GM19395 (cell line): Measurements from ENCODE around the gene TGDS.

Source experiments
- ATAC-seq: cut with Tn5 transposase; IDR thresholded peaks from one replicate; pipeline ENCODE4 v1.9.1; 2021; ENCODE audit warnings: mild to moderate bottlenecking, moderate library complexity; ENCODE audit not compliant: unreplicated experiment

TGDS gene

GRCh38 chr13:94601446-94602431, 5.8 kb upstream of the TGDS start, which contains the start of gene GPR180:
Gene GPR180, plus strand, starts transcription at chr13:94601857. Its CDS starts 71 bp downstream, at chr13:94601928.
- ATAC-seq: peak; percentile 99

GRCh38 chr13:94599877-94600276, 3.9 kb upstream of the TGDS start:
- ATAC-seq: no peak

- ATAC-seq: no peak
Measured at GRCh38 chr13:94598281-94598680, 2.3 kb upstream of the TGDS start.

- ATAC-seq: no peak
Measured at GRCh38 chr13:94596575-94596971, 621 bp upstream of the TGDS start.

GRCh38 chr13:94595001-94595949, 677 bp downstream of the TGDS start:
- peak; percentile 65 for ATAC-seq

GRCh38 chr13:94590744-94591143, 5.2 kb downstream of the TGDS start:
- peak; percentile 45 for ATAC-seq

GRCh38 chr13:94588541-94588940, 7.4 kb downstream of the TGDS start:
- ATAC-seq: no peak

- no peak for ATAC-seq
Measured at GRCh38 chr13:94586371-94586770, 9.6 kb downstream of the TGDS start.

GRCh38 chr13:94585543-94586101, 10.3 kb downstream of the TGDS start:
- no peak for ATAC-seq

- no peak for ATAC-seq
Measured at GRCh38 chr13:94583926-94584325, 12.0 kb downstream of the TGDS start.

GRCh38 chr13:94579063-94579462, 16.9 kb downstream of the TGDS start:
- no peak for ATAC-seq

- no peak for ATAC-seq
Measured at GRCh38 chr13:94569615-94570014, 26.3 kb downstream of the TGDS start.

GRCh38 chr13:94568443-94568842, 27.5 kb downstream of the TGDS start:
- ATAC-seq: no peak

- no peak for ATAC-seq
Measured at GRCh38 chr13:94567581-94567980, 28.4 kb downstream of the TGDS start.

- ATAC-seq: no peak
Measured at GRCh38 chr13:94561126-94561525, 34.8 kb downstream of the TGDS start.

- ATAC-seq: no peak
Measured at GRCh38 chr13:94560116-94560515, 35.8 kb downstream of the TGDS start.

- ATAC-seq: no peak
Measured at GRCh38 chr13:94559222-94559795, 36.6 kb downstream of the TGDS start.

- ATAC-seq: no peak
Measured at GRCh38 chr13:94558716-94559115, 37.2 kb downstream of the TGDS start.

- ATAC-seq: no peak
Measured at GRCh38 chr13:94557684-94558235, 38.2 kb downstream of the TGDS start.

- no peak for ATAC-seq
Measured at GRCh38 chr13:94556621-94557020, 39.3 kb downstream of the TGDS start.
